Keratinocyte (primary cell): Measurements from ENCODE around the gene PLCB3. TPM values are rescaled to one million over a fixed set of nuclear protein-coding genes. Genes with fewer than 3 reads are reported as not detected.

Source experiments
- DNase-seq: peaks from one replicate; pipeline ENCODE4 v3.0.0-alpha.2; 2011; ENCODE audit warnings: low read depth, missing footprints, low spot score
- FAIRE-seq: peaks from 2 replicates; lab custom pipeline; 2011; peaks lifted over from hg19 to GRCh38; lab: Jason Lieb, UNC
- H2AFZ ChIP-seq: 2 replicates; pipeline ENCODE4 v1.6.0; 2012; ENCODE audit warnings: low read length, control low read depth, inconsistent platforms; ENCODE audit not compliant: control insufficient read depth
- H3K27ac ChIP-seq: 2 replicates; pipeline ENCODE4 v1.5.1; 2011; ENCODE audit warnings: low read length; ENCODE audit not compliant: control insufficient read depth, insufficient read depth
- H3K27me3 ChIP-seq: 3 replicates; pipeline ENCODE4 v1.6.0; 2011; ENCODE audit warnings: low read length; ENCODE audit not compliant: control insufficient read depth, insufficient read depth; ENCODE audit errors: extremely low read depth
- H3K36me3 ChIP-seq, 2 experiments: 2 replicates in 1 of 2; 3 replicates in 1 of 2; pipeline ENCODE4 v1.5.1; 2011; ENCODE audit warnings: low read length in 2 of 2, mild to moderate bottlenecking in 1 of 2; ENCODE audit not compliant: control insufficient read depth in 2 of 2, insufficient read depth in 2 of 2; ENCODE audit errors: extremely low read depth in 1 of 2
- H3K4me1 ChIP-seq: 3 replicates; pipeline ENCODE4 v1.5.1; 2011; ENCODE audit warnings: low read length; ENCODE audit not compliant: control insufficient read depth, insufficient read depth; ENCODE audit errors: extremely low read depth
- H3K4me2 ChIP-seq: 3 replicates; pipeline ENCODE4 v1.6.0; 2011; ENCODE audit warnings: low read depth, low read length; ENCODE audit not compliant: control insufficient read depth, insufficient read depth; ENCODE audit errors: extremely low read depth
- H3K4me3 ChIP-seq, 3 experiments: fragments of 200-600 bp in 1 of 3; sonication (generic) in 1 of 3; 2 replicates in 2 of 3; 3 replicates in 1 of 3; pipeline ENCODE4 v1.5.1; 2011 to 2016; ENCODE audit warnings: low read length in 3 of 3, mild to moderate bottlenecking in 3 of 3, control low read depth in 2 of 3, inconsistent platforms in 1 of 3, low read depth in 1 of 3, mixed read lengths in 1 of 3, mixed run types in 1 of 3, moderate library complexity in 1 of 3; ENCODE audit not compliant: control insufficient read depth in 2 of 3, insufficient read depth in 2 of 3; ENCODE audit errors: extremely low read depth in 1 of 3
- H3K79me2 ChIP-seq: 2 replicates; pipeline ENCODE4 v1.6.0; 2012; ENCODE audit warnings: low read length; ENCODE audit not compliant: control insufficient read depth, insufficient read depth
- H3K9ac ChIP-seq: 3 replicates; pipeline ENCODE4 v1.6.0; 2011; ENCODE audit warnings: low read length; ENCODE audit not compliant: control insufficient read depth, insufficient read depth; ENCODE audit errors: extremely low read depth
- H3K9me1 ChIP-seq: 3 replicates; pipeline ENCODE4 v1.6.0; 2011; ENCODE audit warnings: low read length; ENCODE audit not compliant: control insufficient read depth, insufficient read depth; ENCODE audit errors: extremely low read depth
- H3K9me3 ChIP-seq: 2 replicates; pipeline ENCODE4 v1.5.1; 2012; ENCODE audit warnings: low read depth, low read length; ENCODE audit not compliant: control insufficient read depth
- H4K20me1 ChIP-seq: 3 replicates; pipeline ENCODE4 v1.6.0; 2011; ENCODE audit warnings: low read length; ENCODE audit not compliant: control insufficient read depth, insufficient read depth; ENCODE audit errors: extremely low read depth
- CTCF ChIP-seq, 3 experiments: IDR thresholded peaks in 1 of 3; conservative IDR thresholded peaks in 1 of 3; optimal IDR thresholded peaks in 1 of 3; 2 replicates in 2 of 3; 3 replicates in 1 of 3; pipeline versions ENCODE3 to v1.5.1; 2011; ENCODE audit warnings: low read length in 3 of 3, mild to moderate bottlenecking in 3 of 3, moderate library complexity in 2 of 3, control low read depth in 1 of 3, inconsistent platforms in 1 of 3; ENCODE audit not compliant: insufficient read depth in 2 of 3; ENCODE audit errors: extremely low read depth in 1 of 3
- EZH2 ChIP-seq: IDR thresholded peaks from one replicate; pipeline ENCODE4 v1.6.1; 2012; ENCODE audit warnings: inconsistent platforms, mild to moderate bottlenecking, low read length, moderate library complexity
- dilution Hi-C: fragments of 300-500 bp; cut with MboI; formaldehyde crosslinking; loops from one replicate; pipeline ENCODE4 v1.7.0; 2020; ENCODE audit warnings: low sequenced_read_pairs; ENCODE audit not compliant: extremely low pct_ligation_motif_present
- polyA plus RNA-seq, 5 experiments: library from polyadenylated mRNA; depleted of rRNA in 3 of 5; stranded (reverse) in 3 of 5; stranded (forward) in 1 of 5; unstranded in 1 of 5; fragments of >200 nt; gene quantifications; 1 replicate in 1 of 5; 2 replicates in 3 of 5; 3 replicates in 1 of 5; pipeline versions ENCODE4 v1.2.1 to v1.2.3, GENCODE V29; 2011 to 2012; ENCODE audit warnings: missing spikeins in 2 of 5, low read depth in 1 of 5, low replicate concordance in 1 of 5

The PLCB3 gene
- polyA plus RNA-seq, 1 donor (not counting 4 experiments of a cell fraction or from before 2014, with no cell fraction given): 32.5 TPM

DNA sequence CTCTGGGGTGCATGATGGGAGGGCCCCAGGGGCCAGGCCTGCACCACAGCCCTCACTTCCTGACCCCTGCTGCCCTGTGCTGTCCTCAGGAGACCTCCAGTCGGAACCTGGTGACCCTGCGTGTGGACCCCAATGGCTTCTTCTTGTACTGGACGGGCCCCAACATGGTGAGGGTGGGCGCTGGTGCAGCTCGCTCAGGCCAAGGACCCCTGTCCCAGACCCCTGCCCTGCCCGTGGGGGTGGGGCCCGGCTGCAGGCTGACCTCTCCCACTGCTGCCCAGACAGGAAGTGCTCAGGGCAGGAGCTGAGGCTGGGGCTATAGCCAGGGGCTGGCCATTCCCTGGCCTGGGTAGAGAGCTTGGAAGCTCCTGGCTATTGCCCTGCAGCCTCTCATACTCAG lies 3.0 kb downstream of the PLCB3 start:
- Histone ChIP-seq H2AFZ (no peak overlapping the region), H3K4me2 (no peak overlapping the region), H3K9me1 (no peaks in the 10 kb centered on the region), H3K4me1 (peaks cover 20% of the 10 kb centered on the region), H3K27me3 (no peaks in the 10 kb centered on the region), H3K79me2 (peaks cover 45% of the 10 kb centered on the region), H3K36me3 (peaks cover 26 to 41% of the 10 kb centered on the region in 2 experiments), H3K9me3 (no peaks in the 10 kb centered on the region), H3K27ac (no peak overlapping the region), H3K9ac (no peak overlapping the region), H4K20me1 (peaks cover 8% of the 10 kb centered on the region), H3K4me3 (no peak overlapping the region)
- DNase-seq: no peak
- dilution Hi-C loops: no loop called here
- TF ChIP-seq CTCF (optimal IDR thresholded peaks at IDR 0.05 in 1 of 3, IDR thresholded peaks at IDR 0.05 in 1 of 3, conservative IDR thresholded peaks at IDR 0.05 in 1 of 3; ENCODE audit: extremely low read depth in 1 of 3, insufficient read depth in 2 of 3, low read length in 3 of 3): no peak
- TF ChIP-seq EZH2: no peak
- FAIRE-seq: no peak

DNA sequence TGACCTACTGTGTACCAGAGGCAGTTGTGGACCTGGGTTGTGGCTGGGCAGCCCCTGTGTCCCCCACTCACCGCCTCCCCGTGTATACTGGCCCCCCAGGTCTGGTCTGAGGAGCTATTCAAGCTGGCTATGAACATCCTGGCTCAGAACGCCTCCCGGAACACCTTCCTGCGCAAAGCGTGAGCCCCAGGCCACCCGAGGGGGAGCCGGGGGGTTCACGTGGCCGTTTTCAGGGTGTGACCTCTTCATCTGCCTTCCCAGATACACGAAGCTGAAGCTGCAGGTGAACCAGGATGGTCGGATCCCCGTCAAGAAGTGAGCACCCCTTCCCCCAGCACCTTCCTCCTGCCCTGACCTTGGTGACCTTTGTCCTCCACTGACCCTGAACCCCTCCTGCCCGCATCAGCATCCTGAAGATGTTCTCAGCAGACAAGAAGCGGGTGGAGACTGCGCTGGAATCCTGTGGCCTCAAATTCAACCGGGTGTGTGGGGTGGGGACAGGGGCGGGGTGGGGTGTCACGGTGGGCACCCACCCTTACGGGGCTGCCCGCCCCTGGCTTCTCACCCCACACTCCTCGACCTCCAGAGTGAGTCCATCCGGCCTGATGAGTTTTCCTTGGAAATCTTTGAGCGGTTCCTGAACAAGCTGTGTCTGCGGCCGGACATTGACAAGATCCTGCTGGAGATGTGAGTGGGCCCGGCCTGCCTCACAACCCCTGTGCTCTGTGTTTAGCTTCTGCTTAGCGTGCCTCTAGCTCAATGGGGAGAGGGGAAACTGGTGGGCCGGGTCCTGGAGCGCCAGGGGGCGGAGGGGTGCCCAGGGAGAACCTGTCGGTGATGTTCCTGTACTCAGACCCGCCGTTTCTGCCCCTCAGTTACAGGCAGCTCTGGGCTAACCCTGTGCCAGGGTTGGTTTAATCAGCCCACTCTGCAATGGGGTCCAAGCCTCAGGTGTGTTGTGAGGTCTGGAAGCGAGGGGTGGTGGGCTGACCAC lies 4.1 kb downstream of the PLCB3 start:
- H3K36me3 ChIP-seq: peaks cover 33 to 49% of the 10 kb centered on the region in 2 experiments
- dilution Hi-C loops: no loop called here
- H3K4me3 ChIP-seq: no peak overlapping the region
- H3K9me3 ChIP-seq: no peaks in the 10 kb centered on the region
- H4K20me1 ChIP-seq: peaks cover 8% of the 10 kb centered on the region
- TF ChIP-seq CTCF (optimal IDR thresholded peaks at IDR 0.05 in 1 of 3, IDR thresholded peaks at IDR 0.05 in 1 of 3, conservative IDR thresholded peaks at IDR 0.05 in 1 of 3; ENCODE audit: extremely low read depth in 1 of 3, insufficient read depth in 2 of 3, low read length in 3 of 3) (no peak), EZH2 (no peak)
- H3K9me1 ChIP-seq: peaks cover 2% of the 10 kb centered on the region
- no peak overlapping the region for H2AFZ ChIP-seq
- peaks cover 48% of the 10 kb centered on the region for H3K79me2 ChIP-seq
- DNase-seq (no peak), FAIRE-seq (no peak)
- peaks cover 20% of the 10 kb centered on the region for H3K4me1 ChIP-seq
- H3K4me2 ChIP-seq: no peak overlapping the region
- no peak overlapping the region for H3K27ac ChIP-seq
- H3K27me3 ChIP-seq: no peaks in the 10 kb centered on the region
- H3K9ac ChIP-seq: no peak overlapping the region
